Chondrocyte (in vitro differentiated cells): ENCODE measurements around the gene NEGR1. TPM values are rescaled to one million over a fixed set of nuclear protein-coding genes. Genes with fewer than 3 reads are reported as not detected.

ENCODE experiments used
- DNase-seq: peaks from one replicate; pipeline ENCODE4 v3.0.0; 2021; ENCODE audit warnings: mixed read lengths, low spot score
- H3K27ac Mint-ChIP-seq: one replicate; pipeline ENCODE4 v1.8.0; 2021; ENCODE audit warnings: mild to moderate bottlenecking, moderate library complexity, mixed read lengths; ENCODE audit not compliant: unreplicated experiment
- H3K27me3 Mint-ChIP-seq: 2 replicates; pipeline ENCODE4 v1.8.0; 2021; ENCODE audit warnings: low read depth, mixed read lengths
- H3K36me3 Mint-ChIP-seq: 2 replicates; pipeline ENCODE4 v1.8.0; 2021; ENCODE audit warnings: low read depth, mixed read lengths
- H3K4me1 Mint-ChIP-seq: 2 replicates; pipeline ENCODE4 v1.8.0; 2021; ENCODE audit warnings: low read depth, mild to moderate bottlenecking, mixed read lengths
- H3K4me3 Mint-ChIP-seq: one replicate; pipeline ENCODE4 v1.8.0; 2021; ENCODE audit warnings: mild to moderate bottlenecking, moderate library complexity, mixed read lengths; ENCODE audit not compliant: unreplicated experiment
- H3K9me3 Mint-ChIP-seq: 2 replicates; pipeline ENCODE4 v1.8.0; 2021; ENCODE audit warnings: low read depth, mixed read lengths
- CTCF ChIP-seq: fragments of 200-600 bp; sonication (generic); IDR thresholded peaks from 2 replicates; pipeline ENCODE4 v1.5.0; 2021; ENCODE audit warnings: antibody characterized with exemption, mild to moderate bottlenecking, moderate library complexity
- total RNA-seq: library from RNA; stranded (reverse); gene quantifications from 3 replicates; pipeline ENCODE4 v1.2.1, GENCODE V29; 2021

Gene NEGR1
- total RNA-seq, 1 donor from 2014 or later = 7.7 TPM

GRCh38 chr1:71618766-71619530, 663.4 kb downstream of the NEGR1 start:
- no peaks in the 10 kb centered on the region for H3K36me3 Mint-ChIP-seq
- no peak overlapping the region for H3K4me3 Mint-ChIP-seq

DNA sequence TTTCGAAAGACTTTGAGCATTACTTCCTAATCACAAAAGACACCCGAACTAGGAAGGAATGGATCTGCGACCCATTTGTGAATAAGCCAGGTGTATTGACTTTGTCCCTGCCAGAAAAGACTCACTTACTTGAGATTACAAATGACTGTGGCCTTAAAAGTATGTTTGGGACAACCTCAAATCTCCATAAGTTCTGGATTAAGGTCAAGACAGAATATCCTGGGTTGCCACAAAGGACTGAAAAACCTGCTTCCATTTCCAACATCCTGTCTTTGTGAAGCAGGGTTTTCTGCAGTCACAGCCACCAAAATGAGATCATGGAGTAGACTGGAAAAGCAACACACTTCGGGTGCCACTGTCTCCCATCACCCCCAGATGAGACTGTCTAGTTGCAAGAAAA, 664.1 kb downstream of the NEGR1 start:
- Mint-ChIP-seq H3K27ac (no peak overlapping the region), H3K4me3 (no peak overlapping the region), H3K27me3 (no peaks in the 10 kb centered on the region), H3K9me3 (peaks cover 3% of the 10 kb centered on the region), H3K4me1 (peaks cover 3% of the 10 kb centered on the region), H3K36me3 (no peaks in the 10 kb centered on the region)
- no peak for DNase-seq
- no peak for TF ChIP-seq CTCF

More at GRCh38 chr1:71618766-71619530, 663.4 kb downstream of the NEGR1 start:
- H3K9me3 Mint-ChIP-seq = peaks cover 3% of the 10 kb centered on the region
- H3K27me3 Mint-ChIP-seq = no peaks in the 10 kb centered on the region
- H3K4me1 Mint-ChIP-seq = peaks cover 3% of the 10 kb centered on the region
- H3K27ac Mint-ChIP-seq = no peak overlapping the region
- DNase-seq = no peak
- no peak for TF ChIP-seq CTCF

- no peak overlapping the region for H3K4me3 Mint-ChIP-seq
- no peaks in the 10 kb centered on the region for H3K36me3 Mint-ChIP-seq
- H3K27ac Mint-ChIP-seq = no peak overlapping the region
- H3K27me3 Mint-ChIP-seq = no peaks in the 10 kb centered on the region
- TF ChIP-seq CTCF = no peak
- H3K4me1 Mint-ChIP-seq = no peaks in the 10 kb centered on the region
- no peak for DNase-seq
- H3K9me3 Mint-ChIP-seq = no peaks in the 10 kb centered on the region
Measured at GRCh38 chr1:71610476-71610875, 671.9 kb downstream of the NEGR1 start.

DNA sequence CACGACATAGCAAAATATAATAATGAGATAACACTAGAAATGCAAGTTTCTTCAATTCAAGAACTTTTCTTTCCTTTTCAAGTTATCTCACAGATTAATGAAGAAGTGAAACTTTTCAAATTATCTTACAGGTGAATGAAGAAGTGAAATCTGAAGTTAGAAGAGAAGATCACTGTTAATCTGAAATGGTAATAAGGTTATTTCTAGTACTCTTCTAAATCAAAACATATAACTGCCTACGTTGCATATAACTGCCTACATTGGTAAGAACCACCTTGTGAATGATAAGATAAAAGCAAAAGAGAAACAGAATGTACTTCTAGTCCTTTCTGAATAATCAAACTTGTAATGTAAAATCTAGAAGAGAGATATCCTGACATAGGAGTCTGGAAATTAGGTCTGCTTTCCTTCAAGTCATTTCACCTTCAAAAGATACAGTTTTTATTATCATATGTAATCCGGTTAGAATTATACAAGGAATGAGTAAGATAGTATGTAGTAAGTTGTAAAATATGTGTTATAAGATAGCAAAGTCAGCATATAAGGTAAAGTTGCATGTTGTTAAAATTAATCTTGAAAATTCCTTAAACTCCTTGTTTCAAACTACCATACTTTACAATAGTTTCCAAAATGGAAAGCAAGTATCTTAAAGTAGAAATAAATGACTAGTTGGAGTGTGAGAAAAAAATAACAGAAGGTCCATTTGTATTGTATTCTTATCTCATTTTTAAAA, 679.1 kb downstream of the NEGR1 start:
- H3K9me3 Mint-ChIP-seq = peaks cover 10% of the 10 kb centered on the region
- H3K36me3 Mint-ChIP-seq = no peaks in the 10 kb centered on the region
- H3K4me3 Mint-ChIP-seq = no peak overlapping the region

More for the DNA sequence above, 679.1 kb downstream of the NEGR1 start:
- H3K27ac Mint-ChIP-seq = no peak overlapping the region
- no peaks in the 10 kb centered on the region for H3K27me3 Mint-ChIP-seq
- H3K4me1 Mint-ChIP-seq = no peaks in the 10 kb centered on the region
- DNase-seq = no peak
- no peak for TF ChIP-seq CTCF
